Fibroblast of pulmonary artery (primary cell): ENCODE measurements around the gene MYO1B.

Source experiments
- DNase-seq: peaks from one replicate; pipeline ENCODE4 v3.0.0-alpha.2; 2010; ENCODE audit warnings: low read depth
- H3K4me3 ChIP-seq: replicated peaks from 2 replicates; pipeline ENCODE4 v1.5.1; 2011; ENCODE audit warnings: low read depth, mild to moderate bottlenecking, control low read depth, low read length, moderate library complexity
- TF ChIP-seq, protein P1 (sequence below): IDR thresholded peaks from 2 replicates; pipeline ENCODE4 v1.5.1; 2011; ENCODE audit warnings: mild to moderate bottlenecking, control low read depth, low read length, inconsistent platforms; ENCODE audit errors: missing control alignments

MYO1B gene

DNA sequence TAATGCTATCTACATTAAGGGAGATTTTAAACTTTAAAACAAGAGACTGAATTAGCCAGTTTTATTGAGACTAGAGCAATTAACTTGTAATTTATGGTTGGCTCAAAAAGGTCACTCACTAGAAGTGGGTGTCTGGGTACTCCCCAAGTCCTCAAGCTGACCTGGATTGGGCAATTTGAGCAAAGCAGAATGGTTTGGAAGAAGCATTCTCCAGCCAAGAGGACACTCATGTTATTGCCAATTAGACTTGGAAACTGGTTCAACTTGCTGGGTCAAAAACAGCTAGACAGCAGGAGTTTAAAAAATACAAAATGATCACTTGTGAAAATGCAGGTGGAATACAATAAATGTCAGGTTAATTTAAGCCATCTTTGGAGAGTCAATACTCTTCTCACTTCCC, 29.5 kb upstream of the MYO1B start:
- no peak overlapping the region for H3K4me3 ChIP-seq
- TF ChIP-seq, protein P1, sequence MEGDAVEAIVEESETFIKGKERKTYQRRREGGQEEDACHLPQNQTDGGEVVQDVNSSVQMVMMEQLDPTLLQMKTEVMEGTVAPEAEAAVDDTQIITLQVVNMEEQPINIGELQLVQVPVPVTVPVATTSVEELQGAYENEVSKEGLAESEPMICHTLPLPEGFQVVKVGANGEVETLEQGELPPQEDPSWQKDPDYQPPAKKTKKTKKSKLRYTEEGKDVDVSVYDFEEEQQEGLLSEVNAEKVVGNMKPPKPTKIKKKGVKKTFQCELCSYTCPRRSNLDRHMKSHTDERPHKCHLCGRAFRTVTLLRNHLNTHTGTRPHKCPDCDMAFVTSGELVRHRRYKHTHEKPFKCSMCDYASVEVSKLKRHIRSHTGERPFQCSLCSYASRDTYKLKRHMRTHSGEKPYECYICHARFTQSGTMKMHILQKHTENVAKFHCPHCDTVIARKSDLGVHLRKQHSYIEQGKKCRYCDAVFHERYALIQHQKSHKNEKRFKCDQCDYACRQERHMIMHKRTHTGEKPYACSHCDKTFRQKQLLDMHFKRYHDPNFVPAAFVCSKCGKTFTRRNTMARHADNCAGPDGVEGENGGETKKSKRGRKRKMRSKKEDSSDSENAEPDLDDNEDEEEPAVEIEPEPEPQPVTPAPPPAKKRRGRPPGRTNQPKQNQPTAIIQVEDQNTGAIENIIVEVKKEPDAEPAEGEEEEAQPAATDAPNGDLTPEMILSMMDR: no peak
- no peak for DNase-seq

DNA sequence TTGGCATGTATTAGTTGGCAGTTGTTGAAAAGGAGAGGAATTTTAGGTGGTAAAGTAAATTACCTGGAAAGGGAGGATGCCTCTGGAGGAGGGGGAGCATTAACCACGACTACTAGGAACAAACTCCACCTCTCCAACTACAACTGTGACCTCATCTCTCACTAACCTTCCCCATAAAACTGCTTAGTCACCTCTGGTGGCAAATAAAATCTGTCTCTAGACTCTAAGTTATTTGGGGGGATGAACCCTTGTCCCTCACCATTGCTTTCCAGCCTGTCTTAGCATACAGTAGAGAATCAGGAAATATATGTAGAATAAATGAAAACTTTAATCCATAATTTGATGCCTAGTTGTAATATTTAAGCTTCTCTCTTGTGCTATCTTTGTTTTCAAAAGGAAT, 27.6 kb upstream of the MYO1B start:
- no peak overlapping the region for H3K4me3 ChIP-seq
- TF ChIP-seq, protein P1: no peak
- DNase-seq: peak; percentile 68

DNA sequence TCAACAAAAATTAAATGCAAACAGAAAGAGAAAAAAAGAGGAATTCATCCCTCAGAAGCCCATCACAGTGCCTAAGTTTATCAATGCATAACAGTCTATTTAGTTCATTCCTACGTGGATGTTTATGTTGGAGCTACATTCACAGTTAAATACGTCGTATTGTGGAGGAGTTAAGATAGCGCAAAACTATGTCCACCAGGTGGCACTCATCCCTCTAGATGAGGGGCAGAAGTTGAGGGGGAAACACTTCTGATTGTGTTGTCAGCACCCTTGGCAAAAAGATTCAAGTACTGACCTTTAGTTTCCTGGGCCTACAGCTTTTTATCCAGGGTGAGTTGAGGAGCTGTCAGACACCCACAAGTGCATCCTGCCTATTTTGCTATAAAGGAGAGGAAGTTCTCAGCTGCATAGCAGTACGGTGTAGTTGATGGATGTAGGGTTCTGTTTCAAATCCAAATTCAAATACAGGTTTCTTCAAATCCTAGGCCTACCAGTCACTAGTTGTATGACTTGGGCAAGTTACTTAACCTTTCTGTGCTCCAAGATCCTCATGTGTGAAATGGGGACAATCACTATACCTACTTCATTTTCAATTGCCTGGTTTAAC, 26.8 kb upstream of the MYO1B start:
- peak; percentile 89 for DNase-seq
- TF ChIP-seq, protein P1: peak; percentile 82
- H3K4me3 ChIP-seq: no peak overlapping the region

DNA sequence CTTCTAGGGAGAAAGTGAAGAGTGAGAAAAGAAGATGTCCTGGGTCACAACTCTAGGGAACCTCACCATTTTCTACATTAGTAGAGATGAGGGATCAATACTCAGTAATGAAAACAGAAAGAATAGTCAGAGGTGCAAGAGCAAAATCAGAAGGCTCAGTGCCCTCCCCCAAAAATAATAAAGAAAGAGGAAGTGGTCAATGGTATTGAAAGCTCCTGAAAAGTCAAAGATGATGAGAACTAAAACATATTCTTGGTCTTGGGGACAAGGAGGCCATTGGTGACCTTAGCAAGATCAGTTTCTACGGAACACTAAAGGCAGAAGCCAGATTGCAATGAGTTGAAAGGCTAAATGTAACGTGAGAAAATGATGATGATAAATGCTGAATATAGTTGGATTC, 24.5 kb upstream of the MYO1B start:
- DNase-seq: no peak
- TF ChIP-seq, protein P1: no peak
- H3K4me3 ChIP-seq: no peak overlapping the region

DNA sequence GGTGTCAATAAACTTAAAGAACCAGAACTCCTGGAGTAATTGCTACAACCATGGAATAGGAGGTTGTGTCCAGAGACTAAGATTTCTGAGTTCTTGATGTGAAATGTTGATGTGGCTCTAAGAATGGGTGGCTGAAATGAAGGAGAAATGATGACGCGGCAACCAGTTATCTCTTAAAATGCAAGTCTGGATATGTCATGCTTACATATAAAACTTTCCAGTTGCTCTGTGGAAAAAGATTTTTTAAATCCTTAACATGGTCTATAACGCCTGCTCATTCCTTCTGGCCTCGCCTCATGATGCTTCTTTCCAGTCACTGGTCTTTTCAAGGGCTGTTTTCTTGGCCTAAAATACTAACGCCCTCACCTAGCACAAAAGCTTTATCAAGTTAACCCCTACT, 23.5 kb upstream of the MYO1B start:
- H3K4me3 ChIP-seq: no peak overlapping the region
- TF ChIP-seq, protein P1: no peak
- DNase-seq: no peak

DNA sequence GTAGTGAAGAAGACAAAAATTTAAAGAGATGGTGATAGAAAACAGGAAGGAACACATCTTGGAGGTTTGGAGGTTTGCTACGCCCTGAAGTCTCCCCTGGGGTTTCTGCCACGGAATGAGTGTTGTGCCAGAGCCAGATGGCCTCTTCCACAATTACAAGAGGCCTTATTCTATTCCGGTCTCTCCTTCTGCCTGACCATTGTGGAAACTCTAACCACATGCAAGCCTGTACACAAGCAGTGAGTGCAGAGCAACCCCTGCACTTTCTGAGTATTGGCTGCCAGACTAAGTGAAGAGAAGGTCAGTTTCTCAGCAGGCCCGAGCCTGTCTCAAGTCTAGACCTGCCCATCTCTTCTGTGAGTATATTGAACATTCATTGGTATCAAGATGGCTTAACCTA, 22.7 kb upstream of the MYO1B start:
- peak; percentile 36 for DNase-seq
- no peak overlapping the region for H3K4me3 ChIP-seq
- TF ChIP-seq, protein P1: no peak

DNA sequence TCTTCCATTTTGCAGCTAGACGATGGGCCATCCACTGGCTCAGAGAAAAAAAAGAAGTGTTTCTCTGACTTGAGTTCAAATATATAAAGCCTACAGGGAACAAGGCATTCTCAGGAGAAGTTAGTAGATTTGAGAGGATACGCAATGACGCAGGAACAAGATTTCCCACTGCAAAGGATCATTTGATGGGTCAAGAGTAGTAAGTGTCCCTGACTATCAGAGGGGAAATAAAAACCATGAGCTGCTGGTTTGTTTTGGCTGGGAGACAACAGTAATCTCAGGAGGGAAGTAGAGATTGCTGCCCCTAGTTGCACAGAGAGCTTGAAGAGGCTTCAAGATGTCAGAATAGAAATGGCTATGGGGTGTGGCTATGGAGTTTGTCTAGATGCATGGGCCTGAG, 22.3 kb upstream of the MYO1B start:
- TF ChIP-seq, protein P1: no peak
- no peak overlapping the region for H3K4me3 ChIP-seq
- no peak for DNase-seq
